Spleen (tissue), 13 donors: ENCODE measurements around the gene ZAR1L. TPM values are rescaled to one million over a fixed set of nuclear protein-coding genes. Genes with fewer than 3 reads are reported as not detected.
A peak's percentile ranks its signal among the peaks of the same experiment; 100 is the strongest.
"Not testable (repeated sequence)": the region's sequence is repeated elsewhere in the genome, so short reads cannot be mapped to it uniquely, and the experiment has no call there.

Experiments used
- DNase-seq: peaks from one replicate; pipeline ENCODE4 v3.0.0-alpha.2; 2020
- H3K27ac ChIP-seq, 8 donors: fragments of 200-600 bp; sonication (generic) in 7 of 8; 1 replicate in 4 of 8; 2 replicates in 4 of 8; pipeline versions ENCODE4 v1.5.0 to v1.8.0; 2016 to 2021; ENCODE audit warnings: inconsistent platforms in 4 of 8, mild to moderate bottlenecking in 4 of 8, moderate library complexity in 1 of 8
- H3K27me3 ChIP-seq, 7 donors: fragments of 200-600 bp; sonication (generic) in 6 of 7; replicated peaks in 1 of 7; 1 replicate in 4 of 7; 2 replicates in 3 of 7; pipeline versions ENCODE4 v1.5.0 to v1.8.0; 2016 to 2021; ENCODE audit warnings: inconsistent platforms in 3 of 7, mild to moderate bottlenecking in 1 of 7
- H3K36me3 ChIP-seq, 6 donors: fragments of 200-600 bp; sonication (generic) in 5 of 6; 1 replicate in 4 of 6; 2 replicates in 2 of 6; pipeline versions ENCODE4 v1.5.0 to v1.8.0; 2016 to 2021; ENCODE audit warnings: inconsistent platforms in 2 of 6
- H3K4me1 ChIP-seq, 6 donors: fragments of 200-600 bp; sonication (generic) in 5 of 6; 1 replicate in 3 of 6; 2 replicates in 3 of 6; pipeline versions ENCODE4 v1.5.0 to v1.8.0; 2016 to 2021; ENCODE audit warnings: inconsistent platforms in 3 of 6
- H3K4me3 ChIP-seq, 8 donors: fragments of 200-600 bp; sonication (generic) in 7 of 8; 1 replicate in 4 of 8; 2 replicates in 4 of 8; pipeline versions ENCODE4 v1.5.0 to v1.8.0; 2016 to 2021; ENCODE audit warnings: inconsistent platforms in 4 of 8, mild to moderate bottlenecking in 4 of 8, moderate library complexity in 2 of 8
- H3K9me3 ChIP-seq, 8 donors: fragments of 200-600 bp; sonication (generic) in 7 of 8; 1 replicate in 4 of 8; 2 replicates in 4 of 8; pipeline versions ENCODE4 v1.5.0 to v1.8.0; 2016 to 2021; ENCODE audit warnings: inconsistent platforms in 4 of 8
- POLR2A ChIP-seq, 3 donors: fragments of 450-650 bp; IDR thresholded peaks; one replicate each; pipeline ENCODE4 v1.5.1; 2017; ENCODE audit warnings: antibody characterized with exemption in 3 of 3, mild to moderate bottlenecking in 1 of 3
- POLR2AphosphoS5 ChIP-seq, 3 donors: sonication (generic); formaldehyde crosslinking; IDR thresholded peaks; one replicate each; pipeline ENCODE4 v1.5.1; 2017; ENCODE audit warnings: antibody characterized with exemption in 3 of 3
- WGBS, 5 donors: extraction: QIAGEN DNeasy Blood & Tissue Kit in 3 of 5; methylation state at CpG; one replicate each; pipeline versions ENCODE4 v1.1.5 to v1.1.7; 2013 to 2018; 5-methylcytosine and 5-hydroxymethylcytosine counted together
- intact Hi-C: fragments of 100-400 bp; cut with DNase I; formaldehyde crosslinking; loops from one replicate; pipeline ENCODE4 v1.15.0; 2023; ENCODE audit warnings: low total_unique reads
- long read RNA-seq, 2 donors: transcript quantifications; one replicate each; lab custom pipeline, GENCODE V29; 2026
- polyA plus RNA-seq, 3 donors: library from polyadenylated mRNA; stranded (reverse); fragments of 200-250 nt; gene quantifications; one replicate each; pipeline ENCODE4 v1.2.1, GENCODE V29; 2013
- total RNA-seq, 7 donors: library from RNA; depleted of rRNA in 3 of 7; stranded (reverse); fragments of >200 nt in 3 of 7; fragmentation: NEBNext Ultra II Directional in 4 of 7; extraction: Animal tissue kit (Norgen Biotek cat#: 25700) in 4 of 7; gene quantifications; one replicate each; pipeline versions ENCODE4 v1.1.0 to v1.2.1, GENCODE V29; 2016 to 2021
- TF ChIP-seq, protein P1 (sequence below), 11 experiments: fragments of 200-600 bp in 7 of 11; fragments of 450-650 bp in 4 of 11; sonication (generic) in 4 of 11; IDR thresholded peaks in 8 of 11; conservative IDR thresholded peaks in 3 of 11; 1 replicate in 7 of 11; 2 replicates in 4 of 11; pipeline versions ENCODE4 v1.4.0 to v1.8.0; 2016 to 2021; ENCODE audit warnings: antibody characterized with exemption in 11 of 11, inconsistent platforms in 4 of 11, mild to moderate bottlenecking in 1 of 11
- donor health status: healthy with polysubstance abuse.
- donor health status: DM: no; HTN: no; CAD: no; lungs with moderate emphysema.
- donor health status: DM: no; HTN: no; CAD: no.
- donor health status: Bipolar disorder and iron deficiency.
- donor health status: healthy.
- donor health status: DM: no; HTN: no; CAD: no.
- donor health status: DM: yes; HTN: yes; CAD: no.

Gene ZAR1L, protein sequence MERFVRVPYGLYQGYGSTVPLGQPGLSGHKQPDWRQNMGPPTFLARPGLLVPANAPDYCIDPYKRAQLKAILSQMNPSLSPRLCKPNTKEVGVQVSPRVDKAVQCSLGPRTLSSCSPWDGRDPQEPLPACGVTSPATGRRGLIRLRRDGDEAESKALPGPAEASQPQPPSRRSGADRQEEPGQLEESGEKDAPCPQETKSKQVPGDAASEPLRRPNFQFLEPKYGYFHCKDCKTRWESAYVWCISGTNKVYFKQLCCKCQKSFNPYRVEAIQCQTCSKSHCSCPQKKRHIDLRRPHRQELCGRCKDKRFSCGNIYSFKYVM
- not detected for total RNA-seq
- under 1 TPM in 1 of 3 donors, not detected in 2; 0.09 TPM for polyA plus RNA-seq
- long read RNA-seq, donor 1, result 0 reads
- long read RNA-seq, donor 2, result 0 reads

DNA sequence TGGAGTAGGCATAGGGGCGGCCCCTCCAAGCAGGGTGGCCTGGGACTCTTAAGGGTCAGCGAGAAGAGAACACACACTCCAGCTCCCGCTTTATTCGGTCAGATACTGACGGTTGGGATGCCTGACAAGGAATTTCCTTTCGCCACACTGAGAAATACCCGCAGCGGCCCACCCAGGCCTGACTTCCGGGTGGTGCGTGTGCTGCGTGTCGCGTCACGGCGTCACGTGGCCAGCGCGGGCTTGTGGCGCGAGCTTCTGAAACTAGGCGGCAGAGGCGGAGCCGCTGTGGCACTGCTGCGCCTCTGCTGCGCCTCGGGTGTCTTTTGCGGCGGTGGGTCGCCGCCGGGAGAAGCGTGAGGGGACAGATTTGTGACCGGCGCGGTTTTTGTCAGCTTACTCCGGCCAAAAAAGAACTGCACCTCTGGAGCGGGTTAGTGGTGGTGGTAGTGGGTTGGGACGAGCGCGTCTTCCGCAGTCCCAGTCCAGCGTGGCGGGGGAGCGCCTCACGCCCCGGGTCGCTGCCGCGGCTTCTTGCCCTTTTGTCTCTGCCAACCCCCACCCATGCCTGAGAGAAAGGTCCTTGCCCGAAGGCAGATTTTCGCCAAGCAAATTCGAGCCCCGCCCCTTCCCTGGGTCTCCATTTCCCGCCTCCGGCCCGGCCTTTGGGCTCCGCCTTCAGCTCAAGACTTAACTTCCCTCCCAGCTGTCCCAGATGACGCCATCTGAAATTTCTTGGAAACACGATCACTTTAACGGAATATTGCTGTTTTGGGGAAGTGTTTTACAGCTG is at the start of gene ZAR1L, which contains the start of gene BRCA2:
Gene ZAR1L (minus strand): TSS at position 126 of the 790 bp plus-strand sequence. CDS start 3,438 bp downstream, outside the sequence.
Gene BRCA2 (plus strand): TSS at position 271 of the 790 bp plus-strand sequence. CDS start 953 bp downstream, outside the sequence.
- Histone ChIP-seq H3K27me3 (no peaks in the 10 kb centered on the region), H3K4me1 (peaks cover 0 to 34% (median 12%) of the 10 kb centered on the region in 6 donors), H3K9me3 (no peaks in the 10 kb centered on the region), H3K36me3 (no peaks in the 10 kb centered on the region), H3K4me3 (peak within 1 kb of the TSS; percentile 68 to 98 (median 88)), H3K27ac (peak within 1 kb of the TSS; percentile 94 to 100 (median 98))
- 0 to 2% (median 1%) methylated on average over 28 to 60 of the region's 60 CpGs for whole genome bisulfite sequencing, 5 donors
- peak; percentile 98 for DNase-seq
- intact Hi-C loops, result no loop called here
- TF ChIP-seq POLR2AphosphoS5 (IDR thresholded peaks at IDR 0.05), result peak; percentile 97 to 99 (median 98)
- TF ChIP-seq POLR2A (IDR thresholded peaks at IDR 0.05), result peak in 2 of 3 donors; percentile 52 to 75
- TF ChIP-seq, protein P1, sequence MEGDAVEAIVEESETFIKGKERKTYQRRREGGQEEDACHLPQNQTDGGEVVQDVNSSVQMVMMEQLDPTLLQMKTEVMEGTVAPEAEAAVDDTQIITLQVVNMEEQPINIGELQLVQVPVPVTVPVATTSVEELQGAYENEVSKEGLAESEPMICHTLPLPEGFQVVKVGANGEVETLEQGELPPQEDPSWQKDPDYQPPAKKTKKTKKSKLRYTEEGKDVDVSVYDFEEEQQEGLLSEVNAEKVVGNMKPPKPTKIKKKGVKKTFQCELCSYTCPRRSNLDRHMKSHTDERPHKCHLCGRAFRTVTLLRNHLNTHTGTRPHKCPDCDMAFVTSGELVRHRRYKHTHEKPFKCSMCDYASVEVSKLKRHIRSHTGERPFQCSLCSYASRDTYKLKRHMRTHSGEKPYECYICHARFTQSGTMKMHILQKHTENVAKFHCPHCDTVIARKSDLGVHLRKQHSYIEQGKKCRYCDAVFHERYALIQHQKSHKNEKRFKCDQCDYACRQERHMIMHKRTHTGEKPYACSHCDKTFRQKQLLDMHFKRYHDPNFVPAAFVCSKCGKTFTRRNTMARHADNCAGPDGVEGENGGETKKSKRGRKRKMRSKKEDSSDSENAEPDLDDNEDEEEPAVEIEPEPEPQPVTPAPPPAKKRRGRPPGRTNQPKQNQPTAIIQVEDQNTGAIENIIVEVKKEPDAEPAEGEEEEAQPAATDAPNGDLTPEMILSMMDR (IDR thresholded peaks at IDR 0.05 in 8 of 11, conservative IDR thresholded peaks at IDR 0.05 in 3 of 11), result peak in 5 of 11 experiments; percentile 5 to 20 (median 19)

DNA sequence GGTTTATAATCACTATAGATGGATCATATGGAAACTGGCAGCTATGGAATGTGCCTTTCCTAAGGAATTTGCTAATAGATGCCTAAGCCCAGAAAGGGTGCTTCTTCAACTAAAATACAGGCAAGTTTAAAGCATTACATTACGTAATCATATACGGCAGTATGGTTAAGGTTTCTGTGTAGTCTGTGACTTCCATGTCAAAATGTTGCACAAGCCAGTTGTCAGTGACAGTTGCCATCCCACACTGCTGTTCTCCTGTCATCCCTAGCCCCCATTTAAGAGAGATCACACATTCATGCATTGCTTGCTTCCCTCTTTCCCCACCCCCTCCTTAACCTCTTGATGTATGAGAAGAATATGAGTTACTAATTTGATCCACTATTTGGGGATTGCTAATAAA is 47.4 kb upstream of the ZAR1L start:
- peaks cover 0 to 18% (median 0%) of the 10 kb centered on the region in 6 donors for H3K36me3 ChIP-seq
- H3K9me3 ChIP-seq, result no peaks in the 10 kb centered on the region
- H3K4me1 ChIP-seq, result no peaks in the 10 kb centered on the region
- DNase-seq, result no peak
- no peak overlapping the region for H3K27ac ChIP-seq
- TF ChIP-seq POLR2A (IDR thresholded peaks at IDR 0.05) (no peak), POLR2AphosphoS5 (IDR thresholded peaks at IDR 0.05) (no peak)
- TF ChIP-seq, protein P1 (IDR thresholded peaks at IDR 0.05 in 8 of 11, conservative IDR thresholded peaks at IDR 0.05 in 3 of 11), result no peak
- intact Hi-C loops, result no loop called here
- H3K27me3 ChIP-seq, result no peaks in the 10 kb centered on the region
- H3K4me3 ChIP-seq, result no peak overlapping the region
- WGBS, 5 donors, result 52 to 86% (median 73%) methylated on average over 2 of the region's 2 CpGs

DNA sequence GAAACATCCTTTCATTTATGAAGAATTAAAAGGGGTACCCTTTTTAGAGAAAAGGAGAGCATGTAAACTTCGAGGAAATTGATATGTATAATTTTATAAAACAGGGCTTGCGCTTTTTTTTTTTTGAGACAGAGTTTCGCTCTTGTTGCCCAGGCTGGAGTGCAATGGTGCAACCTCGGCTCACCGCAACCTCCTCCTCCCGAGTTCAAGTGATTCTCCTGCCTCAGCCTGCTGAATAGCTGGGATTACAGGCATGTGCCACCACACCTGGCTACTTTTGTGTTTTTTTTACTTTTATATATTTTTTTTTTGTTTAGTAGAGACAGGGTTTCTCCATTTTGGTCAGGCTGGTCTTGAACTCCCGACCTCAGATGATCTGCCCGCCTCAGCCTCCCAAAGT is 40.8 kb upstream of the ZAR1L start:
- H3K27me3 ChIP-seq, H3K27ac ChIP-seq, intact Hi-C loops, H3K4me1 ChIP-seq, H3K9me3 ChIP-seq, DNase-seq, H3K4me3 ChIP-seq: not testable (repeated sequence)
- 94 to 98% (median 97%) methylated on average over 8 of the region's 8 CpGs for WGBS, 5 donors
- peaks cover 0 to 58% (median 0%) of the 10 kb centered on the region in 6 donors for H3K36me3 ChIP-seq

DNA sequence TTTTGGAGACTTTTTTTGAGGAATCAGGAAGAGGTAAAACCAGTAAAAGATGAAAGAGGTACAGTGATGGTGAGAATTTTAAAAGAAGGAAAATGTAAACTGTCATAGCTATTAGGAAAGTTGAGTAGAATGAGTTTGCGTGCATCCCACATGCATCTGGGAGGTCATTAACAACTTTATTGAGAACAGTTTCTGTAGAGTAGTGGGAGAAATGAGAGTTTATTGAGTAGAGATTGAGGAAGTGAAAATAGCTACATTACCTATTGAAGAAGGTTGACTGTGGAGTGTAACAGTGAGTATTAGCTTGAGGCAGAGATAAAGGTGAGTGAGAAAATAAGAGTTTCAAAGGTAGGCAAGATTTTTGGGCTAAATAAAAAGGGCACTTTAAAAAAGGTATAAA is 38.9 kb upstream of the ZAR1L start:
- no peak for TF ChIP-seq POLR2AphosphoS5 (IDR thresholded peaks at IDR 0.05)
- TF ChIP-seq, protein P1 (IDR thresholded peaks at IDR 0.05 in 8 of 11, conservative IDR thresholded peaks at IDR 0.05 in 3 of 11), result no peak
- no peak for TF ChIP-seq POLR2A (IDR thresholded peaks at IDR 0.05)
- no peak overlapping the region for H3K4me3 ChIP-seq
- no peak for DNase-seq
- no peak overlapping the region for H3K27ac ChIP-seq
- peaks cover 0 to 76% (median 0%) of the 10 kb centered on the region in 6 donors for H3K36me3 ChIP-seq
- intact Hi-C loops, result no loop called here
- H3K9me3 ChIP-seq, result no peaks in the 10 kb centered on the region
- H3K4me1 ChIP-seq, result no peaks in the 10 kb centered on the region
- WGBS, 5 donors, result 93 to 100% (median 100%) methylated on average over 1 of the region's 1 CpG
- no peaks in the 10 kb centered on the region for H3K27me3 ChIP-seq

DNA sequence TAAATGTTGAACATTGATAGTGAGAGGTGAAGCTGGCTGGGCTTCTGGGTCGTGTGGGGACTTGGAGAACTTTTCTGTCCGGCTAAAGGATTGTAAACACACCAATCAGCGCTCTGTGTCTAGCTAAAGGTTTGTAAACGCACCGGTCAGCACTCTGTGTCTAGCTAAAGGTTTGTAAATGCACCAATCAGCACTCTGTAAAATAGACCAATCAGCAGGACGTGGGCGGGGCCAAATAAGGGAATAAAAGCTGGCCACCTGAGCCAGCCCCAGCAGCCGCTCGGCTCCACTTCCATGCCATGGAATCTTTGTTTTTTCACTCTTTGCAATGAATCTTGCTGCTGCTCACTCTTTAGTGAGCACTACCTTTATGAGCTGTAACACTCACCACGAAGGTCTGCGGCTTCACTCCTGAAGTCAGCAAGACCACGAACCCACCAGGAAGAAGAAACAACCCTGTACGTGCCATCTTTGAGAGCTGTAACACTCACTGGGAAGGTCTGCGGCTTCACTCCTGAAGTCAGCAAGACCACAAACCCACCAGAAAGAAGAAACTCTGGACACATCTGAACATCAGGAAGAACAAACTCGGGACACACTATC is 35.8 kb upstream of the ZAR1L start:
- DNase-seq, H3K27me3 ChIP-seq, intact Hi-C loops, H3K4me3 ChIP-seq, H3K27ac ChIP-seq, H3K4me1 ChIP-seq, H3K9me3 ChIP-seq: not testable (repeated sequence)
- 90 to 94% (median 94%) methylated on average over 15 of the region's 15 CpGs for WGBS, 5 donors
- H3K36me3 ChIP-seq, result peaks cover 0 to 63% (median 0%) of the 10 kb centered on the region in 6 donors
